Uterus (tissue), 2 donors: ENCODE results near the gene CORO7.

ENCODE experiments used
- POLR2A ChIP-seq, 2 donors: fragments of 450-650 bp; IDR thresholded peaks; one replicate each; pipeline ENCODE4 v1.6.1; 2016; ENCODE audit warnings: antibody characterized with exemption in 2 of 2, mild to moderate bottlenecking in 1 of 2, moderate library complexity in 1 of 2
- TF ChIP-seq, protein P1 (sequence below), 4 experiments: fragments of 200-600 bp in 2 of 4; fragments of 450-650 bp in 2 of 4; sonication (generic) in 2 of 4; IDR thresholded peaks; one replicate each; pipeline ENCODE4 v1.5.1; 2016 to 2019; ENCODE audit warnings: antibody characterized with exemption in 4 of 4, mild to moderate bottlenecking in 2 of 4, moderate library complexity in 1 of 4

GRCh38 chr16:4443271-4443670 lies 26.9 kb upstream of the CORO7 start:
- TF ChIP-seq, protein P1, sequence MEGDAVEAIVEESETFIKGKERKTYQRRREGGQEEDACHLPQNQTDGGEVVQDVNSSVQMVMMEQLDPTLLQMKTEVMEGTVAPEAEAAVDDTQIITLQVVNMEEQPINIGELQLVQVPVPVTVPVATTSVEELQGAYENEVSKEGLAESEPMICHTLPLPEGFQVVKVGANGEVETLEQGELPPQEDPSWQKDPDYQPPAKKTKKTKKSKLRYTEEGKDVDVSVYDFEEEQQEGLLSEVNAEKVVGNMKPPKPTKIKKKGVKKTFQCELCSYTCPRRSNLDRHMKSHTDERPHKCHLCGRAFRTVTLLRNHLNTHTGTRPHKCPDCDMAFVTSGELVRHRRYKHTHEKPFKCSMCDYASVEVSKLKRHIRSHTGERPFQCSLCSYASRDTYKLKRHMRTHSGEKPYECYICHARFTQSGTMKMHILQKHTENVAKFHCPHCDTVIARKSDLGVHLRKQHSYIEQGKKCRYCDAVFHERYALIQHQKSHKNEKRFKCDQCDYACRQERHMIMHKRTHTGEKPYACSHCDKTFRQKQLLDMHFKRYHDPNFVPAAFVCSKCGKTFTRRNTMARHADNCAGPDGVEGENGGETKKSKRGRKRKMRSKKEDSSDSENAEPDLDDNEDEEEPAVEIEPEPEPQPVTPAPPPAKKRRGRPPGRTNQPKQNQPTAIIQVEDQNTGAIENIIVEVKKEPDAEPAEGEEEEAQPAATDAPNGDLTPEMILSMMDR (IDR thresholded peaks at IDR 0.05) = no peak
- TF ChIP-seq POLR2A (IDR thresholded peaks at IDR 0.05) = no peak
